D721Med (cell line): Measurements from ENCODE around the gene EHD3.

Experiments used
- DNase-seq: peaks from one replicate; pipeline ENCODE4 v3.0.0; 2011; ENCODE audit warnings: low spot score; ENCODE audit not compliant: insufficient read length
- FAIRE-seq: peaks from 2 replicates; lab custom pipeline; 2011; peaks lifted over from hg19 to GRCh38; lab: Jason Lieb, UNC
- TF ChIP-seq, protein P1 (sequence below): IDR thresholded peaks from 2 replicates; pipeline ENCODE4 v1.5.1; 2012; ENCODE audit warnings: mild to moderate bottlenecking, control low read depth; ENCODE audit not compliant: insufficient read depth; ENCODE audit errors: missing control alignments

Gene EHD3

DNA sequence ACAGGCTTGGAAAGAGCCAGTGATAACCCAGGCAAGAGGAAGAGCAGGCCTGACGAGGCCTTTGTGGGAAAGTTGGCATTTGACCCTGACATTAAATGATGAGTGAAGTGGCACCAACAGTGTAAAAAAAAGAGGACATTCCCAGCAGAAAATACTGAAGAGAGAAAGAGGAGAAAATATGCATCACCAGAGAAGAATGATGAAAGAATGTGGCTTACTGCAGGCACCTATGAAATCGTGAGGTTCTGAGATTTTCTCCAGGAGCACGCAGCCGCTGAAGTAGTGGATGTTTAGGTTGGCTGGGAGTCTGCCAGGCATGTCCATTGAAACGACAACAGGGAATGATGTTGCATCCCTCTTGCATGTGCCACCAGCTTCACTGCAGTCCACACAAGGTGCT lies 13.8 kb downstream of the EHD3 start:
- no peak for DNase-seq
- no peak for FAIRE-seq
- TF ChIP-seq, protein P1, sequence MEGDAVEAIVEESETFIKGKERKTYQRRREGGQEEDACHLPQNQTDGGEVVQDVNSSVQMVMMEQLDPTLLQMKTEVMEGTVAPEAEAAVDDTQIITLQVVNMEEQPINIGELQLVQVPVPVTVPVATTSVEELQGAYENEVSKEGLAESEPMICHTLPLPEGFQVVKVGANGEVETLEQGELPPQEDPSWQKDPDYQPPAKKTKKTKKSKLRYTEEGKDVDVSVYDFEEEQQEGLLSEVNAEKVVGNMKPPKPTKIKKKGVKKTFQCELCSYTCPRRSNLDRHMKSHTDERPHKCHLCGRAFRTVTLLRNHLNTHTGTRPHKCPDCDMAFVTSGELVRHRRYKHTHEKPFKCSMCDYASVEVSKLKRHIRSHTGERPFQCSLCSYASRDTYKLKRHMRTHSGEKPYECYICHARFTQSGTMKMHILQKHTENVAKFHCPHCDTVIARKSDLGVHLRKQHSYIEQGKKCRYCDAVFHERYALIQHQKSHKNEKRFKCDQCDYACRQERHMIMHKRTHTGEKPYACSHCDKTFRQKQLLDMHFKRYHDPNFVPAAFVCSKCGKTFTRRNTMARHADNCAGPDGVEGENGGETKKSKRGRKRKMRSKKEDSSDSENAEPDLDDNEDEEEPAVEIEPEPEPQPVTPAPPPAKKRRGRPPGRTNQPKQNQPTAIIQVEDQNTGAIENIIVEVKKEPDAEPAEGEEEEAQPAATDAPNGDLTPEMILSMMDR, result no peak

DNA sequence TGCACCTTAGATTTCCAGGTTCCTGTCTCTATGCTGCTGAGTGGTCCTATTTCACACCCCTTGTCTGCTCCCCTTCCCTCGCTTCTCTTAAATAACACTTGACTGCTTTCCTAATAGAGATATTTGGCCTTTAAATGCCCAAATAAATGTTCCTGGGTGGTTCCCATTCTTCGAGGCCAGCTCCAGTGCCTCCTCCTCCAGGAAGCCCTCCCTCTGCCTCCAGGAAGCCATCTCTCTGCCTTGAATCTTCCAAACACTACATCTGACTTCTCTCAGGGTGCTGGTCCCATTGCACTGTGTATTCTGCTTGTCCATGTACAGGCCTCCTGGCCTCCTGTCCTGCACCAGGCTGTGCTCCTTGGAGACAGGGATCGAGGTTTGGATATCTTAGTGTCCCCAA lies 14.2 kb downstream of the EHD3 start:
- TF ChIP-seq, protein P1, result no peak
- FAIRE-seq, result no peak
- DNase-seq, result no peak

DNA sequence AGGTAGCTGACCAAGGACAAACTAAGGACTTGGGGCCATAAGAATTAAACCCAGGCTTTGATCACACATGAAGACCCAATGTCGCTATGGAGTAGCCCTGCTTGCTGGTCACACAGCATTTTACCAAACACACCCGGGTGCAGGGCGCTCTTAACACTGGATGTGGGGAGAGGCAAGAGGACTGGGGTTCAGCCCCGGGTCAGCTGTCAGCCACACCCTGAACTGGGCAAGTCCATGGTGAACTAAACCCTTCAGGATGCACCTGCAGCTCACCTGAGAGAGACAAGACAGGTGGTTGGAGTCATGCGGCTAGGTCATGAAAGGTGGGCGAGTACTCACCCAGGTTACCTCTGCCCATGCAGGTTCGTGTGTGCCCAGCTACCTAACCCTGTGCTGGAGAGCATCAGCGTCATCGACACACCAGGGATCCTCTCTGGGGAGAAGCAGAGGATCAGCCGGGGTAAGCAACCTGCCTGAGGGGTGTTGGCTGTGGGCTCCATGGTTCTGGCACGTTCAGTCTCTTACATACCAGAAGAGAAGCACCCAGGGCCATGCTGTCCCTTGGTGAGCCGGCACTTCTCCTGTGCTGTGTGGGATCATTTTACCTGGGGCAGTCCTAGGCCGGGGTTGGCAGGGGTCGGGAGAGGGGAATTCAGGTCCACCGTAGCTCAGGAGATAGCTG lies 15.2 kb downstream of the EHD3 start:
- TF ChIP-seq, protein P1, result no peak
- no peak for FAIRE-seq
- no peak for DNase-seq

DNA sequence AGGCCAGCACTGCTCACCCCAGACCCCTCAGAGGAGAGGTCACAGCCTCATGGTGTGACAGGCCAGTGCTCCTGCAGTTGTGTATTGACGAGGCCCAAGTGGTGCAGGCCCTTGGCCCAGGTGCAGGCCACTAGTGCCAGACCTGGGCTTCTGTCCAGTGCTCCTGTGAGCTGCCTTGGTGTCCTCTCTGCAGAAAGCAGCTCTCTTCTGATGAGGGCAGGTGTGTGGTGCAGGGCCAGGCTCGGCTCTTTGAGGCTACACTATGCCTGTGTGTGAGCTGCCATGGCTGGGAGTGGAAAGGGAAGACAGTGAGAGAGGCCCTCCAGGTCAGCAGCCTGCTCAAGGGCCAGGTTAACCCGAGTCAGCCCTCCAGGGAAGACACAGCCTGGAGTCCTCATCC lies 17.1 kb downstream of the EHD3 start:
- TF ChIP-seq, protein P1, result no peak
- FAIRE-seq (no peak), DNase-seq (no peak)

DNA sequence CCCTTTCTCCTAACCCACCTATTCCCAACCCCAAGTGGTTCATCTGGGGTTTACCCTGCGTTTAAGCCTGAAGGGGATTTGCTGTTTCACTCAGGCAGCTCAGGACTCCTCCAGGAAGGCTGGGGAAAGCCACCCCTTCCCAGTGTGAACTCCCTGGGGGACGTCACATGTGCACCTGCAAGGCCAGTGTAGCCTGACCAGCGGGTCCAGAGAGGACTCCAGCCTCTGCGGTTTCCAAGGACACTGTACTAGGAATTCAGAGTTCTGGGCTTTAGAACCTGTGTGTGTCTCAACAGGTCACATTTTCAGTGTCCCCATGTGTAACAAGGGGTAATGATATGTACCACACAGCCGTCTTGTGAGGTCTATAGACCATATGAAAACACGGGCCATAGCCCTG lies 17.9 kb downstream of the EHD3 start:
- FAIRE-seq (no peak), DNase-seq (no peak)
- TF ChIP-seq, protein P1, result no peak

DNA sequence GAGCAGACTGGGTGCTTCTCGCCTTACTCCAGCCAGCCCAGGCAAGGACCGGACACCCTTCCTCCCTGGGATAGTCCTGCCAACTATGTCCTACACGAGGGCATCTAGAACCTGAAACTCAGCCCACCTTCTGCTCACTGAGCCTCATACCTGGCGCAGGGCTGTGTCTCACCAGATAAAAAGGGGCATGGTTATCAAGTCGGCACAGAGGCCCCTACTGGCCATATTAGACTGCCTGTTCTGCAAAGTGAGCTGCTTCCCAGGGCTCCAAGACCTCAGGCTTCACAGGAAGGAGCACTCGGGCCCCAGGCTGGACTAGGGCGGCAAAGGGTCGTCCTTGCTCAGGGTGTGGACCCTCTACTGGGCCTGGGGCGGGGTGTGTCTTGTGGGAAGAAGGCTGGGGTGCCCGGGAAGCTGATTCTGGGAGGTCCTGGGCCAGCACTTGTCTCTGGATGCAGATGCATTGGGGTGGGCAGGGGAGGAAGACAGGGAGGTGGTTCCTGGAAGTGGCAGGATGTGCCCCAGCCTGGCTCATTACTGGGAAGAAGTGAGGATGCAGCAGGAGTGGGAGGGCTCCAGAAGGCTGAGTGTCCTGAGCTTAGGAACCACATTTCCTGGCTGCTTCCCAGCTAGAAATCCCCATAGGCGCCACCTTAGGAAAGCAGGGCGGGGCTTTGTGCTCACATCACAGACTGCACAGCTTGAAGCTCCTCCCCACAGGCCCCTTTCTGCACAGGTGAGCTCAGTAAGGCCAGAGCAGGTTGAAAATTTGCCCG lies 19.6 kb downstream of the EHD3 start:
- TF ChIP-seq, protein P1, result no peak
- DNase-seq (no peak), FAIRE-seq (no peak)
